Hypothalamus (tissue), 51 donors: ENCODE measurements around the gene GRM4.

ENCODE experiments used
- DNase-seq, 51 donors: peaks; one replicate each; lab custom pipeline; 2025; lab: John Stamatoyannopoulos, UW

GRM4 gene

GRCh38 chr6:34090935-34091334 is 55.0 kb downstream of the GRM4 start:
- DNase-seq: no peak

GRCh38 chr6:34090529-34090928 is 55.4 kb downstream of the GRM4 start:
- DNase-seq: no peak

GRCh38 chr6:34086558-34086957 is 59.3 kb downstream of the GRM4 start:
- no peak for DNase-seq

- no peak for DNase-seq
Measured at GRCh38 chr6:34085453-34086170, 60.3 kb downstream of the GRM4 start.

GRCh38 chr6:34084591-34085290 is 61.1 kb downstream of the GRM4 start:
- DNase-seq: no peak

GRCh38 chr6:34082864-34083626 is 62.8 kb downstream of the GRM4 start:
- DNase-seq: no peak

GRCh38 chr6:34082348-34082747 is 63.5 kb downstream of the GRM4 start:
- no peak for DNase-seq

GRCh38 chr6:34080357-34080756 is 65.5 kb downstream of the GRM4 start:
- DNase-seq: no peak

GRCh38 chr6:34079899-34080298 is 66.0 kb downstream of the GRM4 start:
- no peak for DNase-seq

- no peak for DNase-seq
Measured at GRCh38 chr6:34075906-34076305, 70.0 kb downstream of the GRM4 start.

- DNase-seq: no peak
Measured at GRCh38 chr6:34074064-34074742, 71.7 kb downstream of the GRM4 start.

GRCh38 chr6:34073540-34073939 is 72.3 kb downstream of the GRM4 start:
- no peak for DNase-seq

- no peak for DNase-seq
Measured at GRCh38 chr6:34072727-34073126, 73.2 kb downstream of the GRM4 start.

GRCh38 chr6:34071884-34072379 is 74.0 kb downstream of the GRM4 start:
- no peak for DNase-seq

- no peak for DNase-seq
Measured at GRCh38 chr6:34071136-34071883, 74.6 kb downstream of the GRM4 start.

GRCh38 chr6:34070315-34071135 is 75.4 kb downstream of the GRM4 start:
- no peak for DNase-seq

GRCh38 chr6:34068462-34069044 is 77.3 kb downstream of the GRM4 start:
- no peak for DNase-seq

- no peak for DNase-seq
Measured at GRCh38 chr6:34067814-34068213, 78.1 kb downstream of the GRM4 start.
